HCT116 (cell line): Measurements from ENCODE around the gene DDX56. TPM values are rescaled to one million over a fixed set of nuclear protein-coding genes. Genes with fewer than 3 reads are reported as not detected.

ENCODE experiments used
- ATAC-seq: fragments of 200-7000 bp; cut with Tn5 transposase; 2 replicates; pipeline ENCODE4 v1.9.1; 2020; ENCODE audit warnings: mild to moderate bottlenecking, moderate library complexity
- BruUV-seq: library from RNA; stranded (reverse); fragments of 400-500 nt; replicated peaks from 2 replicates; lab custom pipeline; 2021; lab: Mats Ljungman, UMichigan
- CTCF ChIA-PET: fragments of 300-600 bp; sonication (Branson Sonifier 250); formaldehyde crosslinking; loops from one replicate; lab custom pipeline; 2021; ENCODE audit warnings: antibody characterized with exemption; lab: Charles Lee
- POLR2A ChIA-PET: fragments of 300-600, 350-600 bp; sonication (Branson Sonifier 250); formaldehyde crosslinking; loops from one replicate; lab custom pipeline; 2021; ENCODE audit warnings: antibody characterized with exemption; lab: Charles Lee
- RAD21 ChIA-PET, 2 experiments: fragments of 300-600 bp; sonication (Branson Sonifier 250); formaldehyde crosslinking; loops; one replicate each; lab custom pipeline; 2023; ENCODE audit warnings: low total read pairs in 2 of 2; ENCODE audit not compliant: uncharacterized antibody in 2 of 2, unreplicated experiment in 2 of 2, low non-redundant PET in 1 of 2; lab: Charles Lee
- DNase-seq: peaks from one replicate; pipeline ENCODE4 v3.0.0-alpha.2; 2010; ENCODE audit warnings: low read depth, low spot score
- H2AFZ ChIP-seq: fragments of 200-600 bp; shearing (Covaris generic), sonication (generic); 2 replicates; pipeline ENCODE4 v1.6.1; 2017; ENCODE audit warnings: low read depth, mixed run types, mixed read lengths, antibody characterized with exemption, low read length; ENCODE audit not compliant: poor library complexity, severe bottlenecking
- H3K27ac ChIP-seq: 2 replicates; pipeline ENCODE4 v1.5.1; 2012; ENCODE audit warnings: low read depth, low read length
- H3K27me3 ChIP-seq: fragments of 200-600 bp; sonication (generic); 2 replicates; pipeline ENCODE4 v1.6.1; 2016; ENCODE audit warnings: mixed run types, low read length, mixed read lengths; ENCODE audit not compliant: insufficient read depth
- H3K36me3 ChIP-seq, 2 experiments: fragments of 200-500 bp in 1 of 2; fragments of 200-600 bp in 1 of 2; sonication (Bioruptor generic) in 1 of 2; sonication (generic) in 1 of 2; 2 replicates each; pipeline versions ENCODE4 v1.5.1 to v1.6.1; 2014 to 2016; ENCODE audit warnings: low read length in 2 of 2, inconsistent platforms in 1 of 2, mixed read lengths in 1 of 2, mixed run types in 1 of 2; ENCODE audit not compliant: insufficient read depth in 2 of 2, control insufficient read depth in 1 of 2
- H3K4me1 ChIP-seq, 2 experiments: fragments of 200-600 bp in 1 of 2; sonication (generic) in 1 of 2; 2 replicates each; pipeline versions ENCODE4 v1.5.1 to v1.6.1; 2012 to 2017; ENCODE audit warnings: low read length in 2 of 2, inconsistent platforms in 1 of 2, mild to moderate bottlenecking in 1 of 2, mixed read lengths in 1 of 2, mixed run types in 1 of 2, moderate library complexity in 1 of 2; ENCODE audit not compliant: insufficient read depth in 2 of 2, control insufficient read depth in 1 of 2
- H3K4me2 ChIP-seq: fragments of 200-600 bp; sonication (generic); 2 replicates; pipeline ENCODE4 v1.6.1; 2017; ENCODE audit warnings: mixed run types, low read length, mixed read lengths
- H3K4me3 ChIP-seq, 2 experiments: fragments of 200-600 bp in 1 of 2; sonication (generic) in 1 of 2; replicated peaks in 1 of 2; 2 replicates each; pipeline ENCODE4 v1.5.1; 2011 to 2016; ENCODE audit warnings: low read length in 2 of 2, control low read depth in 1 of 2, low read depth in 1 of 2, mild to moderate bottlenecking in 1 of 2, mixed read lengths in 1 of 2, mixed run types in 1 of 2
- H3K79me2 ChIP-seq: fragments of 200-600 bp; sonication (generic); 2 replicates; pipeline ENCODE4 v1.6.1; 2017; ENCODE audit warnings: mild to moderate bottlenecking, mixed run types, low read length, moderate library complexity, mixed read lengths; ENCODE audit not compliant: insufficient read depth
- H3K9ac ChIP-seq: fragments of 200-600 bp; sonication (generic); 2 replicates; pipeline ENCODE4 v1.6.1; 2016; ENCODE audit warnings: low read length, mixed read lengths
- H3K9me2 ChIP-seq: fragments of 200-600 bp; sonication (generic), shearing (Covaris generic); 2 replicates; pipeline ENCODE4 v1.6.1; 2017; ENCODE audit warnings: mixed run types, mild to moderate bottlenecking, moderate library complexity; ENCODE audit not compliant: insufficient read depth
- H3K9me3 ChIP-seq, 2 experiments: fragments of 200-500 bp in 1 of 2; fragments of 200-600 bp in 1 of 2; sonication (Bioruptor generic) in 1 of 2; sonication (generic) in 1 of 2; 2 replicates each; pipeline ENCODE4 v1.6.1; 2014 to 2017; ENCODE audit warnings: low read length in 2 of 2, mixed read lengths in 2 of 2, inconsistent platforms in 1 of 2, low read depth in 1 of 2, mild to moderate bottlenecking in 1 of 2, mixed run types in 1 of 2, moderate library complexity in 1 of 2; ENCODE audit not compliant: control insufficient read depth in 1 of 2, insufficient read depth in 1 of 2
- H4K20me1 ChIP-seq: fragments of 200-600 bp; sonication (generic), shearing (Covaris generic); 2 replicates; pipeline ENCODE4 v1.6.1; 2017; ENCODE audit warnings: mixed run types, mild to moderate bottlenecking, moderate library complexity; ENCODE audit not compliant: insufficient read depth
- CBX3 ChIP-seq: IDR thresholded peaks from 2 replicates; pipeline ENCODE4 v1.6.1; 2012; ENCODE audit warnings: low read depth
- CTCF ChIP-seq, 3 experiments: fragments of 200-600 bp in 1 of 3; sonication (generic) in 1 of 3; IDR thresholded peaks in 2 of 3; conservative IDR thresholded peaks in 1 of 3; 2 replicates each; pipeline ENCODE4 v1.5.1; 2012 to 2017; ENCODE audit warnings: low read depth in 2 of 3, low read length in 2 of 3, antibody characterized with exemption in 1 of 3, borderline replicate concordance in 1 of 3, control low read depth in 1 of 3, mild to moderate bottlenecking in 1 of 3, mixed read lengths in 1 of 3, mixed run types in 1 of 3, moderate library complexity in 1 of 3; ENCODE audit not compliant: insufficient read depth in 1 of 3
- EGR1 ChIP-seq: IDR thresholded peaks from 2 replicates; pipeline ENCODE4 v1.6.1; 2012; ENCODE audit warnings: low read depth
- ELF1 ChIP-seq: IDR thresholded peaks from 2 replicates; pipeline ENCODE4 v1.6.1; 2012; ENCODE audit warnings: low read depth, borderline replicate concordance
- EZH2 ChIP-seq: fragments of 200-600 bp; sonication (generic); IDR thresholded peaks from 2 replicates; pipeline ENCODE4 v1.6.1; 2017; ENCODE audit warnings: antibody characterized with exemption, mixed run types
- EZH2phosphoT487 ChIP-seq: fragments of 200-600 bp; IDR thresholded peaks from 2 replicates; pipeline ENCODE4 v1.6.1; 2018; ENCODE audit warnings: antibody characterized with exemption, borderline replicate concordance
- FOSL1 ChIP-seq: IDR thresholded peaks from 2 replicates; pipeline ENCODE4 v1.6.1; 2012; ENCODE audit warnings: low read depth
- JUND ChIP-seq: IDR thresholded peaks from 2 replicates; pipeline ENCODE4 v1.6.1; 2012
- MAX ChIP-seq: IDR thresholded peaks from 2 replicates; pipeline ENCODE4 v1.6.1; 2012
- POLR2A ChIP-seq: IDR thresholded peaks from 2 replicates; pipeline ENCODE4 v1.7.0; 2011; ENCODE audit warnings: borderline replicate concordance; ENCODE audit not compliant: insufficient read depth, insufficient read length; ENCODE audit errors: extremely low read depth
- POLR2AphosphoS5 ChIP-seq: IDR thresholded peaks from 2 replicates; pipeline ENCODE4 v1.6.1; 2011; ENCODE audit warnings: mild to moderate bottlenecking, low read depth, low read length, moderate library complexity
- RAD21 ChIP-seq: IDR thresholded peaks from 2 replicates; pipeline ENCODE4 v1.6.1; 2012; ENCODE audit warnings: low read depth, mild to moderate bottlenecking
- SIN3A ChIP-seq: IDR thresholded peaks from 2 replicates; pipeline ENCODE4 v1.6.1; 2012; ENCODE audit warnings: low read depth
- SP1 ChIP-seq: IDR thresholded peaks from 2 replicates; pipeline ENCODE4 v1.6.1; 2012; ENCODE audit warnings: low read depth
- TCF7L2 ChIP-seq: IDR thresholded peaks from 2 replicates; pipeline ENCODE4 v1.7.0; 2011; ENCODE audit warnings: borderline replicate concordance, inconsistent platforms; ENCODE audit not compliant: insufficient read depth, insufficient read length; ENCODE audit errors: extremely low read depth
- YY1 ChIP-seq: IDR thresholded peaks from 2 replicates; pipeline ENCODE4 v1.6.1; 2011; ENCODE audit warnings: low read length, low read depth, moderate library complexity, mild to moderate bottlenecking; ENCODE audit not compliant: insufficient replicate concordance; ENCODE audit errors: extremely low read depth
- ZFX ChIP-seq: fragments of 450-650 bp; IDR thresholded peaks from 2 replicates; pipeline ENCODE4 v1.6.1; 2017
- ZNF274 ChIP-seq: fragments of 200-500 bp; sonication (Bioruptor generic); IDR thresholded peaks from 2 replicates; pipeline ENCODE4 v1.6.1; 2014; ENCODE audit warnings: mild to moderate bottlenecking, low read depth, low read length, inconsistent platforms
- intact Hi-C: fragments of 100-400 bp; cut with micrococcal nuclease; formaldehyde crosslinking; loops from 2 replicates; pipeline ENCODE4 v1.10.0; 2022
- total RNA-seq: library from RNA; stranded (reverse); gene quantifications from one replicate; pipeline ENCODE4 v1.2.1, GENCODE V29; 2021; ENCODE audit not compliant: unreplicated experiment
- TF ChIP-seq, protein P1 (sequence below): IDR thresholded peaks from 2 replicates; pipeline ENCODE4 v1.6.1; 2012
- TF ChIP-seq, protein P2 (sequence below): IDR thresholded peaks from 2 replicates; pipeline ENCODE4 v1.6.1; 2012; ENCODE audit warnings: low read depth

The DDX56 gene
- total RNA-seq, 1 experiment from 2014 or later, result 119 TPM

DNA sequence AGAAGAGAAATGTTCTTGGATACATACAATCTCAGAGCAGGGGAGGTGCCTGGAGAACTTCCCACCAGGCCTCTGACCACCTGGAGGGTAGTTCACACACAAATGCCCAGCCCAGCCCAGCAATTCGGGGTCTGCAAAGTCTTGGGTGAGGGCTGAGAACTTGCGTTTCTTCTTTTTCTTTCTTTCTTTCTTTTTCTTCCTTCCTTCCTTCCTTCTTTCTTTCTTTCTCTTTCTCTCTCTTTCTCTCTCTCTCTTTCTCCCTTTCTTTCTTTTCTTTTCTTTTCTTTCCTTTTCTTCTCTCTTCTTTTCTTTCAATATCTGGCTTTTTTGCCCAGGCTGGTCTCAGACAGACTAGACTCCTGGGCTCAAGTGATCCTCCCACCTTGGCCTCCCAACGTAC is 54.9 kb downstream of the DDX56 start:
- Histone ChIP-seq H3K4me1 (no peaks in the 10 kb centered on the region), H3K4me2 (no peak overlapping the region), H3K9me2 (no peaks in the 10 kb centered on the region), H3K4me3 (no peak overlapping the region), H3K27ac (no peak overlapping the region), H3K79me2 (no peaks in the 10 kb centered on the region), H3K9me3 (no peaks in the 10 kb centered on the region), H4K20me1 (no peaks in the 10 kb centered on the region), H3K27me3 (no peaks in the 10 kb centered on the region), H3K36me3 (no peaks in the 10 kb centered on the region), H3K9ac (no peak overlapping the region), H2AFZ (no peak overlapping the region)
- ATAC-seq (no peak), DNase-seq (no peak)
- TF ChIP-seq MAX (no peak), CTCF (IDR thresholded peaks at IDR 0.05 in 2 of 3, conservative IDR thresholded peaks at IDR 0.05 in 1 of 3; ENCODE audit: borderline replicate concordance in 1 of 3, insufficient read depth in 1 of 3, low read depth in 2 of 3, low read length in 2 of 3) (no peak), JUND (no peak), FOSL1 (no peak), TCF7L2 (no peak), ZFX (no peak), EGR1 (no peak), YY1 (no peak), SIN3A (no peak), CBX3 (no peak), ELF1 (no peak), RAD21 (no peak), POLR2A (no peak), POLR2AphosphoS5 (no peak), EZH2 (no peak), ZNF274 (no peak), EZH2phosphoT487 (no peak), SP1 (no peak)
- TF ChIP-seq, protein P1, sequence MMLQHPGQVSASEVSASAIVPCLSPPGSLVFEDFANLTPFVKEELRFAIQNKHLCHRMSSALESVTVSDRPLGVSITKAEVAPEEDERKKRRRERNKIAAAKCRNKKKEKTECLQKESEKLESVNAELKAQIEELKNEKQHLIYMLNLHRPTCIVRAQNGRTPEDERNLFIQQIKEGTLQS, result no peak
- TF ChIP-seq, protein P2, sequence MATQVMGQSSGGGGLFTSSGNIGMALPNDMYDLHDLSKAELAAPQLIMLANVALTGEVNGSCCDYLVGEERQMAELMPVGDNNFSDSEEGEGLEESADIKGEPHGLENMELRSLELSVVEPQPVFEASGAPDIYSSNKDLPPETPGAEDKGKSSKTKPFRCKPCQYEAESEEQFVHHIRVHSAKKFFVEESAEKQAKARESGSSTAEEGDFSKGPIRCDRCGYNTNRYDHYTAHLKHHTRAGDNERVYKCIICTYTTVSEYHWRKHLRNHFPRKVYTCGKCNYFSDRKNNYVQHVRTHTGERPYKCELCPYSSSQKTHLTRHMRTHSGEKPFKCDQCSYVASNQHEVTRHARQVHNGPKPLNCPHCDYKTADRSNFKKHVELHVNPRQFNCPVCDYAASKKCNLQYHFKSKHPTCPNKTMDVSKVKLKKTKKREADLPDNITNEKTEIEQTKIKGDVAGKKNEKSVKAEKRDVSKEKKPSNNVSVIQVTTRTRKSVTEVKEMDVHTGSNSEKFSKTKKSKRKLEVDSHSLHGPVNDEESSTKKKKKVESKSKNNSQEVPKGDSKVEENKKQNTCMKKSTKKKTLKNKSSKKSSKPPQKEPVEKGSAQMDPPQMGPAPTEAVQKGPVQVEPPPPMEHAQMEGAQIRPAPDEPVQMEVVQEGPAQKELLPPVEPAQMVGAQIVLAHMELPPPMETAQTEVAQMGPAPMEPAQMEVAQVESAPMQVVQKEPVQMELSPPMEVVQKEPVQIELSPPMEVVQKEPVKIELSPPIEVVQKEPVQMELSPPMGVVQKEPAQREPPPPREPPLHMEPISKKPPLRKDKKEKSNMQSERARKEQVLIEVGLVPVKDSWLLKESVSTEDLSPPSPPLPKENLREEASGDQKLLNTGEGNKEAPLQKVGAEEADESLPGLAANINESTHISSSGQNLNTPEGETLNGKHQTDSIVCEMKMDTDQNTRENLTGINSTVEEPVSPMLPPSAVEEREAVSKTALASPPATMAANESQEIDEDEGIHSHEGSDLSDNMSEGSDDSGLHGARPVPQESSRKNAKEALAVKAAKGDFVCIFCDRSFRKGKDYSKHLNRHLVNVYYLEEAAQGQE, result no peak
- ChIA-PET RAD21 (no interaction called here), CTCF (no interaction called here), POLR2A (no interaction called here)
- BruUV-seq, result no TSS peak
- intact Hi-C loops, result no loop called here
